ENCODE data around the gene EXOC4. TPM values are rescaled to one million over a fixed set of nuclear protein-coding genes. Genes with fewer than 3 reads are reported as not detected.
A peak's percentile ranks its signal among the peaks of the same experiment; 100 is the strongest.

The EXOC4 gene
- total and polyA plus RNA-seq, 7 donors = 7.6 to 63.0 (median 29.1) TPM

- no peak for DNase-seq
- no peak for ATAC-seq
- no peak for TF ChIP-seq CTCF (IDR thresholded peaks at IDR 0.05)
- Histone ChIP-seq H3K27me3 (ENCODE audit: insufficient read depth in 3 of 3, low read length in 2 of 3) (no peaks in the 10 kb centered on the region), H3K27ac (no peak overlapping the region), H3K4me1 (no peaks in the 10 kb centered on the region), H3K9me3 (no peaks in the 10 kb centered on the region), H3K36me3 (ENCODE audit: insufficient read depth in 1 of 2, low read depth in 1 of 2) (no peaks in the 10 kb centered on the region), H3K4me3 (no peak overlapping the region)
- WGBS, 3 donors = 89 to 90% (median 89%) methylated on average over 3 of the region's 3 CpGs
- intact Hi-C loops (cut with DNase I) = no loop called here
Measured at GRCh38 chr7:133237545-133237944, 15.3 kb upstream of the EXOC4 start.

GRCh38 chr7:133240302-133240701 is 12.6 kb upstream of the EXOC4 start:
- no peak overlapping the region for H3K4me3 ChIP-seq
- ATAC-seq (no peak), DNase-seq (no peak)
- H3K27me3 ChIP-seq (ENCODE audit: insufficient read depth in 3 of 3, low read length in 2 of 3) = no peaks in the 10 kb centered on the region
- H3K27ac ChIP-seq = no peak overlapping the region
- TF ChIP-seq CTCF (IDR thresholded peaks at IDR 0.05) = no peak
- H3K4me1 ChIP-seq = no peaks in the 10 kb centered on the region
- WGBS, 3 donors = 62 to 74% (median 68%) methylated on average over 3 of the region's 3 CpGs
- H3K36me3 ChIP-seq (ENCODE audit: insufficient read depth in 1 of 2, low read depth in 1 of 2) = no peaks in the 10 kb centered on the region
- intact Hi-C loops (cut with DNase I) = no loop called here
- H3K9me3 ChIP-seq = no peaks in the 10 kb centered on the region

GRCh38 chr7:133246558-133246957 is 6.3 kb upstream of the EXOC4 start:
- Histone ChIP-seq H3K9me3 (no peaks in the 10 kb centered on the region), H3K27ac (no peak overlapping the region), H3K36me3 (ENCODE audit: insufficient read depth in 1 of 2, low read depth in 1 of 2) (no peaks in the 10 kb centered on the region), H3K4me1 (no peaks in the 10 kb centered on the region), H3K4me3 (no peak overlapping the region), H3K27me3 (ENCODE audit: insufficient read depth in 3 of 3, low read length in 2 of 3) (no peaks in the 10 kb centered on the region)
- no peak for TF ChIP-seq CTCF (IDR thresholded peaks at IDR 0.05)
- no peak for DNase-seq
- 82 to 91% (median 85%) methylated on average over 2 of the region's 2 CpGs for WGBS, 3 donors
- intact Hi-C loops (cut with DNase I) = no loop called here
- ATAC-seq = no peak

- no peak for ATAC-seq
- Histone ChIP-seq H3K4me1 (peaks cover 4% of the 10 kb centered on the region), H3K27me3 (ENCODE audit: insufficient read depth in 3 of 3, low read length in 2 of 3) (no peaks in the 10 kb centered on the region), H3K27ac (no peak overlapping the region), H3K36me3 (ENCODE audit: insufficient read depth in 1 of 2, low read depth in 1 of 2) (no peaks in the 10 kb centered on the region), H3K4me3 (no peak overlapping the region), H3K9me3 (no peaks in the 10 kb centered on the region)
- no peak for DNase-seq
- intact Hi-C loops (cut with DNase I) = no loop called here
- 96 to 97% (median 96%) methylated on average over 2 of the region's 2 CpGs for WGBS, 3 donors
- no peak for TF ChIP-seq CTCF (IDR thresholded peaks at IDR 0.05)
Measured at GRCh38 chr7:133248901-133249300, 4.0 kb upstream of the EXOC4 start.

- intact Hi-C loops (cut with DNase I) = no loop called here
- ATAC-seq = no peak
- 63 to 68% (median 65%) methylated on average over 3 of the region's 3 CpGs for WGBS, 3 donors
Measured at GRCh38 chr7:133252506-133252857, 396 bp upstream of the EXOC4 start.

More at GRCh38 chr7:133252506-133252857, 396 bp upstream of the EXOC4 start:
- no peaks in the 10 kb centered on the region for H3K27me3 ChIP-seq (ENCODE audit: insufficient read depth in 3 of 3, low read length in 2 of 3)
- DNase-seq = no peak
- no peaks in the 10 kb centered on the region for H3K36me3 ChIP-seq (ENCODE audit: insufficient read depth in 1 of 2, low read depth in 1 of 2)
- no peak overlapping the region for H3K27ac ChIP-seq
- no peaks in the 10 kb centered on the region for H3K9me3 ChIP-seq
- peaks cover 8% of the 10 kb centered on the region for H3K4me1 ChIP-seq
- peak overlapping the region; percentile 86 for H3K4me3 ChIP-seq
- TF ChIP-seq CTCF (IDR thresholded peaks at IDR 0.05) = no peak
